ENCODE measurements around the gene PKMYT1. TPM values are rescaled to one million over a fixed set of nuclear protein-coding genes. Genes with fewer than 3 reads are reported as not detected.
A peak's percentile ranks its signal among the peaks of the same experiment; 100 is the strongest.

The PKMYT1 gene
- total RNA-seq, 2 donors from 2014 or later, result 96.1 to 112 TPM

DNA sequence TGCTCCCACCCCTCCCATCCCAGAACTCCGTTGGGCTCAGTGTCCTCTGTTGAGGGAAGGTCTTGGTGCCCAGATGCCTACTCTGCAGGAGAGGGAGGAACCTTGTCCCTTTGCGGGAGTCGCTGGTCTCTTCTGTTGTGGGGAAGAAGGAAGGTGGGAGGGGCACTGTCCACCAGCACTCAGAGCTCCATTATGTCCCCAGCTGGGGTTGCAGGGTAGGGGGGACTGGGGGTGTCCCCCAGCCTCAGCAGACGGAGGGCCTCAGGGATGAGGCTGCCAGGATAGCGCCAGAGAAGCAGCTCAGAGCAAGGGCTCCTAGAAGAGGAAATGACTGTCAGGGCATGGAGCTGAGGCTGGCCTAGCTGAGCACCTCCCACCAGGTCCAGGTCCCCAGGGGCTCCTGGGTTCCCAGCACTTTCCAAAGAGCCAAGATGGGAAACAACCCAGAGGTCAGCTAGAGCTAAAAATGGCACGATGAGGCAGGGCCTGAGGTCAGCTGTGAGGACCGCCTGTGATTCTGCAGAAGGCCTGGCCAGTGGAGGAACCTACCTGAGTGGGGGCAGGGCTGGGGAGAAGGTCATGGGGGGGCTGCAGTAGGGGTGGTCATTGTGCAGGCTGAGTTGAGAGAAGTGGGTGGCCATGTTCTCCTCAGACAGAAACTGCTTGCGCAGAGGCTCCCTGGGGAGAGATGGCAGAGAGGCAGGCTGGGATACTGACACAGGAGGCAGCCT, 42.6 kb upstream of the PKMYT1 start:
- H3K9me3 Mint-ChIP-seq, result no peaks in the 10 kb centered on the region
- peaks cover 17% of the 10 kb centered on the region for H3K27me3 Mint-ChIP-seq (ENCODE audit: low read depth)
- H3K27ac Mint-ChIP-seq, result peak overlapping the region; percentile 87
- no peak for ATAC-seq (replicated peaks in 1 of 2)
- peaks cover 0 to 5% of the 10 kb centered on the region in 2 donors for H3K36me3 Mint-ChIP-seq (ENCODE audit: insufficient read depth in 2 of 2)
- H3K4me3 Mint-ChIP-seq, result peak overlapping the region; percentile 83 to 85
- peak in 1 of 2 donors; percentile 31 for DNase-seq
- peaks cover 68% of the 10 kb centered on the region for H3K4me1 Mint-ChIP-seq (ENCODE audit: low read depth)

DNA sequence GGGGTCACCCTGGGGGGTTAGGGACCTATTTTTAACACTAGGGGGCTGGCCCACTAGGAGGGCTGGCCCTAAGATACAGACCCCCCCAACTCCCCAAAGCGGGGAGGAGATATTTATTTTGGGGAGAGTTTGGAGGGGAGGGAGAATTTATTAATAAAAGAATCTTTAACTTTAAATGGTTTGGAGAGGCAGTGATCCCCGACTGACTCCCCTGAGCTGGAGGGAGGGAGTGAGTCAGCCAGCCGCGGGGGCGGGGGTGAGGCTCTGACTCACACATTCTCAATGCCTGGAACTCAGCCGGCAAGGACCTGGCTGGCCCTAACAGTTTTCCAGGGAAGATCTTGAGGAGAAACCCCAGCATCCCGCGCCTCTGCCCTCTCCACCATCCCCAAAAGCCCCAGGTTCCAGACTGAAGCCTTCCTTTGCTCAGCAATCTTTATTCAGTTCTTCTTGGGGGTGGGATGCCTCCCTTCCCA, 42.0 kb upstream of the PKMYT1 start:
- peak; percentile 91 to 94 for DNase-seq
- H3K4me1 Mint-ChIP-seq (ENCODE audit: low read depth), result peaks cover 68% of the 10 kb centered on the region
- peak overlapping the region; percentile 83 to 85 for H3K4me3 Mint-ChIP-seq
- ATAC-seq (replicated peaks in 1 of 2), result peak; percentile 39 to 46
- H3K27ac Mint-ChIP-seq, result peak overlapping the region; percentile 87
- peaks cover 17% of the 10 kb centered on the region for H3K27me3 Mint-ChIP-seq (ENCODE audit: low read depth)
- H3K9me3 Mint-ChIP-seq, result no peaks in the 10 kb centered on the region
- peaks cover 0 to 5% of the 10 kb centered on the region in 2 donors for H3K36me3 Mint-ChIP-seq (ENCODE audit: insufficient read depth in 2 of 2)

DNA sequence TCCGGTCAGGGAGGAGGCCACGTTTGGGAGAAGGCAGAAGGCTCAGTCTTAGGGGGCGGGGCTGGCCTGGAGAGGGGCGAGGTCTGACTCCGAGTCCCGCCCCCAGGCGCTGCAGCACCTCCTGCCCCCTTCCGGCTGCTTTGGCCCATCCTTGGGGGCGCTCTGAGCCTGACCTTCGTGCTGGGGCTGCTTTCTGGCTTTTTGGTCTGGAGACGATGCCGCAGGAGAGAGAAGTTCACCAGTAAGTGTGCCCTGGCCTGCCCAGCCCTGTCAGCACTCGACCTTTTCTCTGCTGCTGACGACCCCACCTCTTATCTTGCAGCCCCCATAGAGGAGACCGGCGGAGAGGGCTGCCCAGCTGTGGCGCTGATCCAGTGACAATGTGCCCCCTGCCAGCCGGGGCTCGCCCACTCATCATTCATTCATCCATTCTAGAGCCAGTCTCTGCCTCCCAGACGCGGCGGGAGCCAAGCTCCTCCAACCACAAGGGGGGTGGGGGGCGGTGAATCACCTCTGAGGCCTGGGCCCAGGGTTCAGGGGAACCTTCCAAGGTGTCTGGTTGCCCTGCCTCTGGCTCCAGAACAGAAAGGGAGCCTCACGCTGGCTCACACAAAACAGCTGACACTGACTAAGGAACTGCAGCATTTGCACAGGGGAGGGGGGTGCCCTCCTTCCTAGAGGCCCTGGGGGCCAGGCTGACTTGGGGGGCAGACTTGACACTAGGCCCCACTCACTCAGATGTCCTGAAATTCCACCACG, 41.4 kb upstream of the PKMYT1 start:
- DNase-seq (peak; percentile 84 to 87), ATAC-seq (replicated peaks in 1 of 2) (peak; percentile 37 to 44)
- peak overlapping the region; percentile 83 to 85 for H3K4me3 Mint-ChIP-seq
- peaks cover 17% of the 10 kb centered on the region for H3K27me3 Mint-ChIP-seq (ENCODE audit: low read depth)
- H3K27ac Mint-ChIP-seq, result peak overlapping the region; percentile 68
- peaks cover 0 to 4% of the 10 kb centered on the region in 2 donors for H3K36me3 Mint-ChIP-seq (ENCODE audit: insufficient read depth in 2 of 2)
- H3K9me3 Mint-ChIP-seq, result no peaks in the 10 kb centered on the region
- H3K4me1 Mint-ChIP-seq (ENCODE audit: low read depth), result peaks cover 68% of the 10 kb centered on the region

DNA sequence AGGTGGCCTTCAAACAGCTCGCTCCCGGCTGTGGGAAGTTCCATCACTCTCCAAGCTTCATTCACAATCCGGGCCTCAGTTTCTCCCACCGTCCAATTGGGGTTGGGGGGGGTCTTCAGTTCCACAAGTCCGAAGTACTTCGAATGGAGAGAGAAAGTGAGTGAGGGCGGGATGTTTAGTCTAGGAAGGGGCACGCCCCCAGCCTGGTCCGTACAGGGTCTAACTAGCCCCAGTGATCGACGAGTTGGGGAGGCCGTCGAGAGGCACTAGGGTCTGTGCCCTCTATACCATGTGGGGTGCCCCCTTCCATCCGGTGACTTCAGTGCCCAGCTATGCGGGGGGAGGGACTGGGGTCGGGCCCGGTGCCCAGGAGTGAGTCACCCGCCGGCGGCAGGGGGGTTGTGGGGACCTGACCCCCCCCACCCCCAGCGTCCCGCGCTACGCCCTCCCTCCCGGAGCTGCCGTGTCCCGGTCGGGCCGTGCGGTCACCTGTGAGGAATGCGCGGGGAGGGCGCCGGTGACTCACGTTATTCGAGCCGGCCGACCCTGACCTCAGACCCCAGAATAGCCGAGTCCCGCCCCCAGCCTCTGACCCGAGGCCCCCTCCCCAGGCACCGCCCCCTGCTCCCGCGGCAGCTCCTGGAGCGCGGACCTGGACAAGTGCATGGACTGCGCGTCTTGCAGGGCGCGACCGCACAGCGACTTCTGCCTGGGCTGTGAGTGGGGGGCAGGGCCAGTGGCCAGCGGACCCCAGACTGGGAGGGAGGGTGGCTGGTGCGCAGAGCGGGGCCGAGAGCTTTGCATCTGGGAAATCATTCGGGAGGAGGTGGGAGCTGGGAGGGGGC, 40.6 kb upstream of the PKMYT1 start:
- Mint-ChIP-seq H3K4me3 (peak overlapping the region; percentile 83 to 85), H3K4me1 (ENCODE audit: low read depth) (peaks cover 68% of the 10 kb centered on the region), H3K27me3 (ENCODE audit: low read depth) (peaks cover 17% of the 10 kb centered on the region), H3K9me3 (no peaks in the 10 kb centered on the region), H3K36me3 (ENCODE audit: insufficient read depth in 2 of 2) (no peaks in the 10 kb centered on the region), H3K27ac (no peak overlapping the region)
- DNase-seq (peak; percentile 65 to 76), ATAC-seq (replicated peaks in 1 of 2) (peak; percentile 26 to 32)

DNA sequence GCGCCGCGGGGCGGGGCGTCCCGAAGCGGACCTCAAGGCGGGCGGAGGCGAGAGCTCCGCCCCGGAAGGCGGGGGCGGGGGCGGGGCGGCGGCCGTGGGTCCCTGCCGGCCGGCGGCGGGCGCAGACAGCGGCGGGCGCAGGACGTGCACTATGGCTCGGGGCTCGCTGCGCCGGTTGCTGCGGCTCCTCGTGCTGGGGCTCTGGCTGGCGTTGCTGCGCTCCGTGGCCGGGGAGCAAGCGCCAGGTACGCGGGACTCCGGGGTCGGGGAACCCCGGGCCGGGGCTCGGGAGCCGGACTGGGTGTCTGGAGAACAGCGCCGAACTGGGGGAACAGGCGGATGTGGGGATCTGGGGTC, 40.0 kb upstream of the PKMYT1 start, which contains the start of gene TNFRSF12A:
TNFRSF12A (plus strand) TSS at position 122 of the 357 bp plus-strand sequence; CDS start at position 152, 30 bp downstream.
- peaks cover 17% of the 10 kb centered on the region for H3K27me3 Mint-ChIP-seq (ENCODE audit: low read depth)
- H3K9me3 Mint-ChIP-seq, result no peaks in the 10 kb centered on the region
- peaks cover 65% of the 10 kb centered on the region for H3K4me1 Mint-ChIP-seq (ENCODE audit: low read depth)
- peak; percentile 33 to 36 for ATAC-seq (replicated peaks in 1 of 2)
- H3K4me3 Mint-ChIP-seq, result peak within 1 kb of the TSS; percentile 83 to 85
- H3K36me3 Mint-ChIP-seq (ENCODE audit: insufficient read depth in 2 of 2), result no peaks in the 10 kb centered on the region
- DNase-seq, result peak; percentile 77 to 84
- H3K27ac Mint-ChIP-seq, result peak within 1 kb of the TSS; percentile 40

DNA sequence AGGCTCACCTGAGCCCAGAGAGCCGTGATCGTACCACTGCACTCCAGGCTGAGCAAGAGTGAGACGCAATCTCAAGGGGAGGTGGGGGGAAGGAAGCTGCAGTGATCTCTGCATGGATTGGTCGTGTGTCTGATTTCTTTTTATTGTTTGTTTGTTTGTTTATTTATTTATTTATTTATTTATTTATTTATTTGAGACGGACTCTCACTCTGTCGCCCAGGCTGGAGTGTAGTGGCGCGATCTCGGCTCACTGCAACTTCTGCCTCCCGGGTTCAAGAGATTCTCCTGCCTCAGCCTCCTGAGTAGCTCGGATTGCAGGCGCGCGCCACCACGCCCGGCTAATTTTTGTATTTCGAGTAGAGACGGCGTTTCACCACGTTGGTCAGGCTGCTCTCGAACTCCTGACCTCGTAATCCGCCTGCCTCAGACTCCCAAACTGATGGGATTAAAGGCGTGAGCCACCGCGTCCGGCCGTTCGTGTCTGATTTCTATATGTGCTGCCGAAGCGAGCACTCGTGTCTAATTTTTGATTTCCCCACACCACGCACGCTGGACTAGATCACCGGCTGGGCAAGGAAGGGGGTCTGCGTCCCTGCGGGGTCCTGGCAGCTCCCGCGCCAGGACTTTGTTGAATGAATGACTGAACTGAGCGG, 39.5 kb upstream of the PKMYT1 start:
- no peaks in the 10 kb centered on the region for H3K9me3 Mint-ChIP-seq
- H3K27me3 Mint-ChIP-seq (ENCODE audit: low read depth), result peaks cover 17% of the 10 kb centered on the region
- peak overlapping the region; percentile 40 for H3K27ac Mint-ChIP-seq
- no peaks in the 10 kb centered on the region for H3K36me3 Mint-ChIP-seq (ENCODE audit: insufficient read depth in 2 of 2)
- peaks cover 62% of the 10 kb centered on the region for H3K4me1 Mint-ChIP-seq (ENCODE audit: low read depth)
- peak overlapping the region; percentile 83 to 85 for H3K4me3 Mint-ChIP-seq
- ATAC-seq (replicated peaks in 1 of 2) (no peak), DNase-seq (no peak)

DNA sequence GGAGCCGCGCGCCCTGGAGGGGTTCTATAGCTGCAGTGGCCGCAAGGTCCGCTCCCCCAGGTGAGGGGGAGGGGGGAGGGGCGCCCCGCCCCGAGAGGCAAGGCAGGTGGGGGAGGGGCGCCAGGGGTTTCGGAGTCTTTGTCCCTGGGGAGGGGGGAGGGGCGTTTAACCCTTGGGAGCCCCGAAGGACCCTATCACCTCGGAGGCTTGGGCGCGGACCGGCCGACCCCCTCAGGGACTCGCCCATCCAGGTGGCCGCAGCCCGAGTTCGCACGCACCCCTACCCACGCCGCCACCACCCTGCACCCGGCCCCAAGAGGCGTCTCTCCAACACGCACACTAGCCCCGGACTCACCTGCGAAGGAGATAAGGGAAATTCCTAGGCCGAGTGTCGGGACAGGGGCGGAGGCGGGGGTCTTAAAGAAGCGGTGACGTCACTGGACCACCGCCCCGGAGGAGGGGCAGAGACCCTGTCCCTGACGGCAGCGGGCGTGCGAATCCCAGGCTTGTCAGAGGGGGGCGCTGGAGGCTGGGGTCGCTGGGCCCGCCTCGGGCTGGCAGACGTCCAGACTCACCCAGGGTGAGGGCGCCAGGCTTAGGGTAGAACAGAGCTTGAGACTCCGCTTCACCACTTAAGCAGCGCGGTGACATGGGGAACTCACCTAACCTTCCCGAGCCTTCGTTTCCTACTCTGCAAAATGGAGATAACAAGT, 37.7 kb upstream of the PKMYT1 start, which contains the start of gene CLDN6:
CLDN6 (minus strand) TSS at position 390 of the 713 bp plus-strand sequence. CDS start 2,162 bp downstream, outside the sequence.
- peaks cover 17% of the 10 kb centered on the region for H3K27me3 Mint-ChIP-seq (ENCODE audit: low read depth)
- H3K27ac Mint-ChIP-seq, result no peak within 1 kb of the TSS
- H3K4me1 Mint-ChIP-seq (ENCODE audit: low read depth), result peaks cover 49% of the 10 kb centered on the region
- H3K36me3 Mint-ChIP-seq (ENCODE audit: insufficient read depth in 2 of 2), result no peaks in the 10 kb centered on the region
- peak within 1 kb of the TSS; percentile 21 to 58 for H3K4me3 Mint-ChIP-seq
- DNase-seq (peak; percentile 63 to 70), ATAC-seq (replicated peaks in 1 of 2) (no peak)
- H3K9me3 Mint-ChIP-seq, result no peaks in the 10 kb centered on the region

DNA sequence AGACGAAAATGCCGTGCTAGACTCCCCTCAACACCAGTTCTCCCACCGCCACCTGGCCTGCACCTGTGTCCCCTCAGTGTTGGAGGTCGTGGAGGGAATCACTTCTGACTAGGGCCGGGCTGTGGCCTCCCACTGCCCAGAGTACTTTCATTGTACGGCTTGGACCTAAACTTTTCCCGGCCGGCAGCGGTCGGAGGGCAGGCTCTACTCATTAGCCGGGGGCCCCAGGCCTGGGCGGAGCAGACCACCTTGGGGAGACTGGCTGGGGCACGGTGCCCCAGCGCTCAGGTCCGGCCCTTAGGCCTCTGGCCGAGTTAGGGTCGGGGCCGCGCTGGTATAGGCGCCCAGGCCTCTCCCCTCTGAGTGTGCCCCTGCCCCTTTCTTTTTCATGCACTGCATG, 37.1 kb upstream of the PKMYT1 start:
- Mint-ChIP-seq H3K9me3 (no peaks in the 10 kb centered on the region), H3K4me3 (no peak overlapping the region), H3K27me3 (ENCODE audit: low read depth) (peaks cover 17% of the 10 kb centered on the region), H3K27ac (no peak overlapping the region), H3K4me1 (ENCODE audit: low read depth) (peaks cover 43% of the 10 kb centered on the region), H3K36me3 (ENCODE audit: insufficient read depth in 2 of 2) (no peaks in the 10 kb centered on the region)
- DNase-seq (no peak), ATAC-seq (replicated peaks in 1 of 2) (no peak)

DNA sequence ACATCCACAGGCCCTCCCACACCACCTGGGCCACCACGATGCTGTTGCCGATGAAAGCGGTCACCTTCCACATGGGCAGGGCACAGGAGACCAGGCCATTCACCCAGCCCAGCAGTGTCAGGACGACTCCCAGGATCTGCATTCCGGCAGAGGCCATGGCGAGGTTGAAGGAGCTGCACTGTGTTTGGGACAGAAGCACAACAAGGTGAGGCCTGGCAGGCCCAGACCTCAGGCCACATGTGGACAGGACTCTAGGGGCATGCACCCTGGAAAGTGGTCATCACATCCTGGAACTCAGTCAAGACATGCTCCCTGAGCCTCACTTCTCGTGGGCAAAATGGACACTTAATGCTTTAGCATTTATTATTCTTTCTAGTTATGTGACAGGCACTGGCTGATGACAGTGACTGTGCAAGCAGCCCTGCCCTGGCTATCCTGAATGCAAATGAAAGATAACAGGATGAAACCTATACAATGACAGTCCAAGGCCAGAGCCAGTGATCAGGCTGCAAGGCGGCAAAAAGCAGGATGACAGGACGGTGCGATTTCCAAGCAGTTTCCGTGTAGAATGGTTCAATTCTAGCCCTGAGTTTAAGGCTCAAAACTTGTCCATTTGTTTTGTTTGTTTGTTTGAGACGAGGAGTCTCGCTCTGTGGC, 35.7 kb upstream of the PKMYT1 start:
- H3K36me3 Mint-ChIP-seq (ENCODE audit: insufficient read depth in 2 of 2), result no peaks in the 10 kb centered on the region
- H3K4me1 Mint-ChIP-seq (ENCODE audit: low read depth), result peaks cover 29% of the 10 kb centered on the region
- H3K4me3 Mint-ChIP-seq, result no peak overlapping the region
- no peaks in the 10 kb centered on the region for H3K9me3 Mint-ChIP-seq
- ATAC-seq (replicated peaks in 1 of 2), result no peak
- H3K27me3 Mint-ChIP-seq (ENCODE audit: low read depth), result peaks cover 17% of the 10 kb centered on the region
- DNase-seq, result no peak
- no peak overlapping the region for H3K27ac Mint-ChIP-seq

DNA sequence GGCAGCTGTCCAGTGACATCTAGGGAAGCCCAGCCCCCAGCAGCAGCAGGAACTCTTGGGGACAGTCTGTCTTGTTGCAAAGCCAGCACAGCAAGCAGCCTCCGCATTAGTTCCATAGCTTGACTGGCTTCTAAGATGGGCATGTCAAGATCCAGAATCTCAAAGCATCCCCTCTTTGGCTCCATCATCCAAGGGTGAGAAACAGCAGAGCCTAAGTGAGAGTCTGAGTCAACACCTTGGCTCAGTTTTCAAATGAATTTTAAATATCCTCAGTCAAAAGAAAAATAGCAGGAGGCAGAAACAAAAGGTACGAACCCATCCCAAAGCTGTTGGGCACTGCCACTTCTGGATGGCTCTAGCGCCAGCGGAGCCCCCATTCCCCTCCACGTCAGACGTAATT, 34.7 kb upstream of the PKMYT1 start:
- Mint-ChIP-seq H3K36me3 (ENCODE audit: insufficient read depth in 2 of 2) (no peaks in the 10 kb centered on the region), H3K27me3 (ENCODE audit: low read depth) (peaks cover 15% of the 10 kb centered on the region), H3K4me1 (ENCODE audit: low read depth) (peaks cover 21% of the 10 kb centered on the region), H3K4me3 (no peak overlapping the region), H3K27ac (no peak overlapping the region), H3K9me3 (no peaks in the 10 kb centered on the region)
- no peak for ATAC-seq (replicated peaks in 1 of 2)
- DNase-seq, result no peak

DNA sequence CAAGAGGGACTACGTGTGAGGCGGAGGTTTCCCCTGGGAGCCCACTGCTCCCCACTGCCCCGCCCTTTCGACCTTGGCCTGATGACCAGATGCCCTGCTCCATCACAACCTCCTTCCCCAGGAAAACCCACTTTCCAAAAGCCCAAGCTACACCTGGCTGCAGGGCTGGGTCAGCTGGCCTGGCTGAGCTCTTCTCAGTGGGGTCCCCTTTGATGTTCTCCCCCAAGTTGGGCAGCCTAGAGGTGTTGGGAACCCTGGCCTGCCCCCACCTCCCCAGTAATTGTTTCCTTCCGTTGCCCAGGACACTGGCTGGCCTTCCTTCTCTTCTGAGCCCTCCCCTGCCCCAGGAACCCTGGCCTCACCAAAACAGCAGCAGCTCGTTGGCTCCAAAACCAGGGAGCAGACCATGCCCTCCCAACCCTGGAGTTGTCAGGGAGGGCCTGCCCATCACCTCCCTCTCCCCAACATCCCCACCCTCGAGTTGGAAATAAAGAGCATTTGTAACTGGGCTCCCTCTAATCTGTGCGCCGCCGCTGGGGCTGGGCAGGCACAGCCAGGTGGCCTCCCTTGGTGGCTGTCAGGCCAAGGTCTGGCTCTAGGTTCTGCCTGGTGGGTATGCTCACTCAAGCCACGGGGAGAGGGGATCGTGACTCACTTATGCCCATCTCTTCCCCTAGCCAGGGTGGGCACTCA, 33.9 kb upstream of the PKMYT1 start:
- no peak overlapping the region for H3K4me3 Mint-ChIP-seq
- no peak overlapping the region for H3K27ac Mint-ChIP-seq
- ATAC-seq (replicated peaks in 1 of 2) (no peak), DNase-seq (no peak)
- H3K4me1 Mint-ChIP-seq (ENCODE audit: low read depth), result peaks cover 13% of the 10 kb centered on the region
- peaks cover 7% of the 10 kb centered on the region for H3K27me3 Mint-ChIP-seq (ENCODE audit: low read depth)
- H3K36me3 Mint-ChIP-seq (ENCODE audit: insufficient read depth in 2 of 2), result no peaks in the 10 kb centered on the region
- H3K9me3 Mint-ChIP-seq, result no peaks in the 10 kb centered on the region
